H1 (cell line): ENCODE results near the gene NR3C2. TPM values are rescaled to one million over a fixed set of nuclear protein-coding genes. Genes with fewer than 3 reads are reported as not detected.

Experiments used
- CTCF ChIA-PET: fragments of 300-600 bp; sonication (Branson Sonifier 250); formaldehyde crosslinking; loops from one replicate; lab custom pipeline; 2021; ENCODE audit not compliant: partially characterized antibody; lab: Charles Lee
- POLR2A ChIA-PET: fragments of 300-600 bp; sonication (Branson Sonifier 250); formaldehyde crosslinking; loops from one replicate; lab custom pipeline; 2021; ENCODE audit warnings: inconsistent platforms; ENCODE audit not compliant: partially characterized antibody; lab: Charles Lee
- DNase-seq, 2 experiments: peaks; one replicate each; pipeline versions ENCODE4 v3.0.0 to v3.0.0-alpha.2; 2010 to 2022; ENCODE audit warnings: low spot score in 2 of 2, low read depth in 1 of 2, mixed read lengths in 1 of 2
- FAIRE-seq: peaks from 2 replicates; lab custom pipeline; 2011; peaks lifted over from hg19 to GRCh38; lab: Jason Lieb, UNC
- H2AFZ ChIP-seq: 2 replicates; pipeline ENCODE4 v1.8.1; 2012; ENCODE audit warnings: low read length, inconsistent platforms
- H2AK5ac ChIP-seq: 2 replicates; pipeline ENCODE4 v1.6.1; 2013; ENCODE audit warnings: low read depth, low read length
- H2BK120ac ChIP-seq: replicated peaks from 2 replicates; pipeline ENCODE3; 2013; ENCODE audit warnings: low read depth, low read length, inconsistent platforms
- H2BK12ac ChIP-seq: 2 replicates; pipeline ENCODE4 v1.6.1; 2013; ENCODE audit warnings: low read depth, low read length
- H2BK15ac ChIP-seq: 2 replicates; pipeline ENCODE4 v1.6.1; 2013; ENCODE audit warnings: low read length
- H2BK20ac ChIP-seq: 2 replicates; pipeline ENCODE4 v1.6.1; 2013; ENCODE audit warnings: low read length
- H2BK5ac ChIP-seq: 2 replicates; pipeline ENCODE4 v1.6.1; 2013; ENCODE audit warnings: low read depth, low read length
- H3K14ac ChIP-seq: 2 replicates; pipeline ENCODE4 v1.6.1; 2013; ENCODE audit warnings: inconsistent platforms; ENCODE audit not compliant: insufficient read length
- H3K18ac ChIP-seq: 2 replicates; pipeline ENCODE4 v1.6.1; 2013; ENCODE audit warnings: low read length; ENCODE audit errors: extremely low read depth
- H3K23ac ChIP-seq: 2 replicates; pipeline ENCODE4 v1.6.1; 2013; ENCODE audit warnings: inconsistent platforms; ENCODE audit not compliant: insufficient read length
- H3K23me2 ChIP-seq: 2 replicates; pipeline ENCODE4 v1.6.1; 2013; ENCODE audit warnings: low read depth, low read length
- H3K27ac ChIP-seq: 2 replicates; pipeline ENCODE4 v1.6.1; 2011; ENCODE audit warnings: low read depth, low read length, inconsistent platforms
- H3K27me3 ChIP-seq, 4 experiments: replicated peaks in 1 of 4; 1 replicate in 1 of 4; 2 replicates in 3 of 4; pipeline versions ENCODE4 v1.6.1 to v1.8.1; 2011 to 2013; ENCODE audit warnings: low read length in 3 of 4, mild to moderate bottlenecking in 3 of 4, inconsistent platforms in 2 of 4, mixed read lengths in 2 of 4, moderate library complexity in 1 of 4; ENCODE audit not compliant: control insufficient read depth in 3 of 4, insufficient read depth in 3 of 4; ENCODE audit errors: extremely low read depth in 1 of 4
- H3K36me3 ChIP-seq, 4 experiments: 2 replicates each; pipeline versions ENCODE4 v1.6.1 to v1.8.1; 2011 to 2013; ENCODE audit warnings: mild to moderate bottlenecking in 4 of 4, low read length in 3 of 4, moderate library complexity in 2 of 4, control low read depth in 1 of 4, inconsistent platforms in 1 of 4; ENCODE audit not compliant: insufficient read depth in 4 of 4, control insufficient read depth in 2 of 4
- H3K4ac ChIP-seq: replicated peaks from 2 replicates; pipeline ENCODE3; 2013; ENCODE audit warnings: low read length, low read depth, mixed read lengths, inconsistent platforms; ENCODE audit not compliant: insufficient read length
- H3K4me1 ChIP-seq, 4 experiments: replicated peaks in 1 of 4; 1 replicate in 1 of 4; 2 replicates in 3 of 4; pipeline versions ENCODE4 v1.6.1 to v1.8.1; 2011 to 2013; ENCODE audit warnings: low read length in 3 of 4, inconsistent platforms in 2 of 4, mixed read lengths in 1 of 4; ENCODE audit not compliant: insufficient read depth in 4 of 4, control insufficient read depth in 3 of 4
- H3K4me2 ChIP-seq, 2 experiments: 2 replicates each; pipeline versions ENCODE4 v1.6.1 to v1.8.1; 2011 to 2013; ENCODE audit warnings: low read depth in 2 of 2, low read length in 2 of 2, control low read depth in 1 of 2, inconsistent platforms in 1 of 2, mild to moderate bottlenecking in 1 of 2; ENCODE audit not compliant: insufficient read depth in 1 of 2
- H3K4me3 ChIP-seq, 4 experiments: fragments of 200-600, 300-600 bp in 1 of 4; sonication (generic), shearing (Covaris generic), sonication (Bioruptor Twin) in 1 of 4; 2 replicates each; pipeline versions ENCODE4 v1.5.1 to v1.8.1; 2011 to 2016; ENCODE audit warnings: low read length in 4 of 4, low read depth in 3 of 4, control low read depth in 2 of 4, inconsistent platforms in 2 of 4, mild to moderate bottlenecking in 2 of 4, mixed read lengths in 1 of 4, moderate library complexity in 1 of 4; ENCODE audit not compliant: insufficient read depth in 2 of 4; ENCODE audit errors: extremely low read depth in 1 of 4
- H3K56ac ChIP-seq: replicated peaks from 2 replicates; pipeline ENCODE3; 2013; ENCODE audit warnings: low read depth, mild to moderate bottlenecking, mixed read lengths, low read length, inconsistent platforms; ENCODE audit not compliant: insufficient read length
- H3K79me1 ChIP-seq: 2 replicates; pipeline ENCODE4 v1.6.1; 2013; ENCODE audit warnings: low read depth, low read length, control low read depth
- H3K79me2 ChIP-seq, 2 experiments: 2 replicates each; pipeline versions ENCODE4 v1.6.1 to v1.8.1; 2012 to 2013; ENCODE audit warnings: low read length in 2 of 2, mild to moderate bottlenecking in 2 of 2, inconsistent platforms in 1 of 2; ENCODE audit not compliant: insufficient read depth in 2 of 2, control insufficient read depth in 1 of 2
- H3K9ac ChIP-seq, 4 experiments: replicated peaks in 1 of 4; 1 replicate in 1 of 4; 2 replicates in 3 of 4; pipeline versions ENCODE4 v1.6.1 to v1.8.1; 2011 to 2013; ENCODE audit warnings: low read depth in 3 of 4, low read length in 3 of 4, control low read depth in 2 of 4, mild to moderate bottlenecking in 2 of 4, moderate library complexity in 2 of 4, inconsistent platforms in 1 of 4; ENCODE audit errors: extremely low read depth in 1 of 4
- H3K9me3 ChIP-seq, 2 experiments: 2 replicates each; pipeline versions ENCODE4 v1.6.1 to v1.8.1; 2012 to 2013; ENCODE audit warnings: mild to moderate bottlenecking in 2 of 2, moderate library complexity in 2 of 2, control low read depth in 1 of 2, inconsistent platforms in 1 of 2, low read depth in 1 of 2, low read length in 1 of 2, mixed read lengths in 1 of 2; ENCODE audit not compliant: insufficient read depth in 2 of 2
- H4K20me1 ChIP-seq, 2 experiments: replicated peaks in 1 of 2; 2 replicates each; pipeline versions ENCODE3 to v1.8.1; 2011 to 2013; ENCODE audit warnings: inconsistent platforms in 2 of 2, low read length in 2 of 2, mild to moderate bottlenecking in 1 of 2; ENCODE audit not compliant: insufficient read depth in 2 of 2, control insufficient read depth in 1 of 2
- H4K5ac ChIP-seq: 2 replicates; pipeline ENCODE4 v1.6.1; 2013; ENCODE audit warnings: low read length, low read depth, mixed read lengths, inconsistent platforms; ENCODE audit not compliant: insufficient read length
- H4K8ac ChIP-seq: 2 replicates; pipeline ENCODE4 v1.8.0; 2013; ENCODE audit warnings: mild to moderate bottlenecking, moderate library complexity, low read length, inconsistent platforms; ENCODE audit not compliant: insufficient read depth; ENCODE audit errors: extremely low read depth
- H4K91ac ChIP-seq: replicated peaks from 2 replicates; pipeline ENCODE3; 2013; ENCODE audit warnings: low read length, mixed read lengths, inconsistent platforms; ENCODE audit not compliant: insufficient read length
- RFX5 ChIP-seq: IDR thresholded peaks from 2 replicates; pipeline ENCODE4 v1.6.1; 2011; ENCODE audit warnings: low read depth, low read length, improper control_type of control experiment, borderline replicate concordance
- WGBS, 2 experiments: shearing (Covaris generic) in 1 of 2; methylation state at CpG; one replicate each; pipeline versions ENCODE4 v1.1.6 to v1.1.7; 2013 to 2015; ENCODE audit warnings: low lambda C conversion rate in 2 of 2, mixed read lengths in 2 of 2, inconsistent platforms in 1 of 2, low coverage in 1 of 2, missing lambda C conversion rate in 1 of 2; ENCODE audit not compliant: insufficient replicate concordance in 2 of 2, insufficient coverage in 1 of 2, insufficient read length in 1 of 2; ENCODE audit errors: extremely low coverage in 1 of 2, missing lambda C conversion rate in 1 of 2; 5-methylcytosine and 5-hydroxymethylcytosine counted together
- polyA plus RNA-seq, 7 experiments: library from polyadenylated mRNA; depleted of rRNA in 3 of 7; stranded (reverse) in 5 of 7; unstranded in 2 of 7; fragments of >200 nt in 5 of 7; fragments of 200-250 nt in 2 of 7; gene quantifications; 1 replicate in 5 of 7; 2 replicates in 1 of 7; 4 replicates in 1 of 7; pipeline versions ENCODE4 v1.2.1 to v1.2.3, GENCODE V29; 2011 to 2013; ENCODE audit warnings: missing spikeins in 2 of 7, mixed read lengths in 2 of 7
- total RNA-seq: library from RNA; stranded (reverse); fragmentation: NEBNext Ultra II Directional; extraction: Animal tissue kit (Norgen Biotek cat#: 25700); gene quantifications from 2 replicates; pipeline ENCODE4 v1.2.1, GENCODE V29; 2021
- TF ChIP-seq, protein P1 (sequence below), 3 experiments: IDR thresholded peaks; 1 replicate in 2 of 3; 2 replicates in 1 of 3; pipeline versions ENCODE4 v1.5.1 to v1.6.1; 2011; ENCODE audit warnings: low read length in 3 of 3, mild to moderate bottlenecking in 3 of 3, inconsistent platforms in 2 of 3, low read depth in 1 of 3, moderate library complexity in 1 of 3; ENCODE audit not compliant: insufficient read depth in 1 of 3; ENCODE audit errors: control extremely low read depth in 1 of 3
- TF ChIP-seq, protein P2 (sequence below): IDR thresholded peaks from 2 replicates; pipeline ENCODE4 v1.6.1; 2012; ENCODE audit warnings: low read length, inconsistent platforms

The NR3C2 gene
- total and polyA plus RNA-seq, 2 of the 8 experiments (the other 6 are each of a cell fraction or from before 2014, with no cell fraction given) = 0.80 to 3.9 TPM

DNA sequence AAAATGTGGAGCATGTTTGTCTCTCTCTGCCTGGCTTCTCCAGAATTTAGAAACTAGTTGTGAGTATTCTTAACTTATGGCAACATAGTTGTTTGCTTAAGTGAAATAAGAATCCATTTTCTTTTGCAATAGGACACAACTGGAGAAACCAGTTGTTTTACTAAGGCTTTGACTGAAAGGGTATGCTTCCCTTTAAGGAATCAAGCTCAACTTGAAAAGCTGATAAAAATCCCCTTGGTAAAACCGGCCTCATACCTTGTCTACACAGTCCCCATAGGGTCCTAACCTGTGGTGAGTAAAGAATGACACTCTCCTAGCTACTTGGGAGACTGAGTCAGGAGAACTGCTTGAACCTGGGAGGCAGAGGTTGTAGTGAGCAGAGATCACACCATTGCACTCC lies 139.8 kb downstream of the NR3C2 start:
- H3K9me3 ChIP-seq = peaks cover 28 to 30% of the 10 kb centered on the region in 2 experiments
- H3K27me3 ChIP-seq = no peaks in the 10 kb centered on the region
- H4K20me1 ChIP-seq = no peaks in the 10 kb centered on the region
- H3K23me2 ChIP-seq = no peaks in the 10 kb centered on the region
- H3K23ac ChIP-seq = no peak overlapping the region
- no peak overlapping the region for H4K5ac ChIP-seq
- POLR2A ChIA-PET = no interaction called here
- H3K56ac ChIP-seq = no peak overlapping the region
- no peak overlapping the region for H3K27ac ChIP-seq
- H3K79me1 ChIP-seq = no peaks in the 10 kb centered on the region
- no peaks in the 10 kb centered on the region for H3K4me1 ChIP-seq
- no peak overlapping the region for H3K4me3 ChIP-seq
- H3K36me3 ChIP-seq = peaks cover 0 to 4% (median 1%) of the 10 kb centered on the region in 4 experiments; a peak in 2 of 8 replicates
- no peak overlapping the region for H2BK120ac ChIP-seq
- H3K14ac ChIP-seq = no peak overlapping the region
- no peak overlapping the region for H3K4me2 ChIP-seq
- H3K79me2 ChIP-seq = no peaks in the 10 kb centered on the region
- no peak overlapping the region for H2BK20ac ChIP-seq
- FAIRE-seq (no peak), DNase-seq (no peak)
- no peak overlapping the region for H2BK5ac ChIP-seq
- H4K8ac ChIP-seq = no peak overlapping the region
- H2BK15ac ChIP-seq = no peak overlapping the region
- H2BK12ac ChIP-seq = no peak overlapping the region
- no peak overlapping the region for H3K4ac ChIP-seq
- H3K18ac ChIP-seq = no peak overlapping the region
- no peak overlapping the region for H4K91ac ChIP-seq
- H3K9ac ChIP-seq = no peak overlapping the region
- 75% methylated on average over 1 of the region's 1 CpG; no CpG with 5 or more reads in 1 of the 2 experiments for WGBS, 2 experiments
- no peak overlapping the region for H2AFZ ChIP-seq
- no peak overlapping the region for H2AK5ac ChIP-seq
- CTCF ChIA-PET = no interaction called here
- TF ChIP-seq RFX5 = no peak
- TF ChIP-seq, protein P1, sequence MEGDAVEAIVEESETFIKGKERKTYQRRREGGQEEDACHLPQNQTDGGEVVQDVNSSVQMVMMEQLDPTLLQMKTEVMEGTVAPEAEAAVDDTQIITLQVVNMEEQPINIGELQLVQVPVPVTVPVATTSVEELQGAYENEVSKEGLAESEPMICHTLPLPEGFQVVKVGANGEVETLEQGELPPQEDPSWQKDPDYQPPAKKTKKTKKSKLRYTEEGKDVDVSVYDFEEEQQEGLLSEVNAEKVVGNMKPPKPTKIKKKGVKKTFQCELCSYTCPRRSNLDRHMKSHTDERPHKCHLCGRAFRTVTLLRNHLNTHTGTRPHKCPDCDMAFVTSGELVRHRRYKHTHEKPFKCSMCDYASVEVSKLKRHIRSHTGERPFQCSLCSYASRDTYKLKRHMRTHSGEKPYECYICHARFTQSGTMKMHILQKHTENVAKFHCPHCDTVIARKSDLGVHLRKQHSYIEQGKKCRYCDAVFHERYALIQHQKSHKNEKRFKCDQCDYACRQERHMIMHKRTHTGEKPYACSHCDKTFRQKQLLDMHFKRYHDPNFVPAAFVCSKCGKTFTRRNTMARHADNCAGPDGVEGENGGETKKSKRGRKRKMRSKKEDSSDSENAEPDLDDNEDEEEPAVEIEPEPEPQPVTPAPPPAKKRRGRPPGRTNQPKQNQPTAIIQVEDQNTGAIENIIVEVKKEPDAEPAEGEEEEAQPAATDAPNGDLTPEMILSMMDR (IDR thresholded peaks at IDR 0.05; ENCODE audit: control extremely low read depth in 1 of 3, insufficient read depth in 1 of 3, low read depth in 1 of 3, low read length in 3 of 3) = no peak
- TF ChIP-seq, protein P2, sequence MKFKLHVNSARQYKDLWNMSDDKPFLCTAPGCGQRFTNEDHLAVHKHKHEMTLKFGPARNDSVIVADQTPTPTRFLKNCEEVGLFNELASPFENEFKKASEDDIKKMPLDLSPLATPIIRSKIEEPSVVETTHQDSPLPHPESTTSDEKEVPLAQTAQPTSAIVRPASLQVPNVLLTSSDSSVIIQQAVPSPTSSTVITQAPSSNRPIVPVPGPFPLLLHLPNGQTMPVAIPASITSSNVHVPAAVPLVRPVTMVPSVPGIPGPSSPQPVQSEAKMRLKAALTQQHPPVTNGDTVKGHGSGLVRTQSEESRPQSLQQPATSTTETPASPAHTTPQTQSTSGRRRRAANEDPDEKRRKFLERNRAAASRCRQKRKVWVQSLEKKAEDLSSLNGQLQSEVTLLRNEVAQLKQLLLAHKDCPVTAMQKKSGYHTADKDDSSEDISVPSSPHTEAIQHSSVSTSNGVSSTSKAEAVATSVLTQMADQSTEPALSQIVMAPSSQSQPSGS = no peak
